ENCODE data around the gene IGFBP3. TPM values are rescaled to one million over a fixed set of nuclear protein-coding genes. Genes with fewer than 3 reads are reported as not detected.

Gene IGFBP3
- total and polyA plus RNA-seq, 4 donors, result 87.0 to 244 (median 182) TPM

Other genes starting within 250 kb of the IGFBP3 start
- gene CCDC201, start 48.2 kb downstream of the IGFBP3 start, total RNA-seq, result not detected
- not detected for gene CCDC201, start 48.2 kb downstream of the IGFBP3 start, polyA plus RNA-seq
- gene IGFBP1, start 32.8 kb downstream of the IGFBP3 start, total RNA-seq, result 10 to 100 TPM in 1 of 2 donors, 1 to 10 TPM in 1; 3.5 to 29.3 TPM
- gene IGFBP1, start 32.8 kb downstream of the IGFBP3 start, polyA plus RNA-seq, result 100 to 1,000 TPM in 1 of 2 donors, 10 to 100 TPM in 1; 97.9 to 234 TPM

Data from liver (tissue), 4 donors.